Neural crest cell (in vitro differentiated cells): ENCODE measurements around the gene CST3. TPM values are rescaled to one million over a fixed set of nuclear protein-coding genes. Genes with fewer than 3 reads are reported as not detected.
"Not testable (repeated sequence)": the region's sequence is repeated elsewhere in the genome, so short reads cannot be mapped to it uniquely, and the experiment has no call there.

Source experiments
- DNase-seq: peaks from one replicate; pipeline ENCODE4 v3.0.0; 2021; ENCODE audit warnings: low read depth, mixed read lengths, low spot score
- H3K27ac Mint-ChIP-seq: one replicate; pipeline ENCODE4 v1.8.0; 2021; ENCODE audit warnings: mild to moderate bottlenecking, mixed read lengths; ENCODE audit not compliant: unreplicated experiment
- H3K27me3 Mint-ChIP-seq: 2 replicates; pipeline ENCODE4 v1.8.0; 2021; ENCODE audit warnings: low read depth, mild to moderate bottlenecking, mixed read lengths
- H3K36me3 Mint-ChIP-seq: 2 replicates; pipeline ENCODE4 v1.8.0; 2021; ENCODE audit warnings: low read depth, mild to moderate bottlenecking, mixed read lengths
- H3K4me1 Mint-ChIP-seq: 2 replicates; pipeline ENCODE4 v1.8.0; 2021; ENCODE audit warnings: mixed read lengths
- H3K4me3 Mint-ChIP-seq: one replicate; pipeline ENCODE4 v1.8.0; 2021; ENCODE audit warnings: mild to moderate bottlenecking, mixed read lengths
- H3K9me3 Mint-ChIP-seq: 2 replicates; pipeline ENCODE4 v1.8.0; 2021; ENCODE audit warnings: mixed read lengths
- total RNA-seq: library from RNA; stranded (reverse); gene quantifications from 2 replicates; pipeline ENCODE4 v1.2.1, GENCODE V29; 2021
- TF ChIP-seq, protein P1 (sequence below): fragments of 200-600 bp; sonication (generic); conservative IDR thresholded peaks from 2 replicates; pipeline ENCODE4 v1.5.0; 2021; ENCODE audit warnings: antibody characterized with exemption, mild to moderate bottlenecking

Gene CST3
- total RNA-seq, 1 donor from 2014 or later: 146 TPM

DNA sequence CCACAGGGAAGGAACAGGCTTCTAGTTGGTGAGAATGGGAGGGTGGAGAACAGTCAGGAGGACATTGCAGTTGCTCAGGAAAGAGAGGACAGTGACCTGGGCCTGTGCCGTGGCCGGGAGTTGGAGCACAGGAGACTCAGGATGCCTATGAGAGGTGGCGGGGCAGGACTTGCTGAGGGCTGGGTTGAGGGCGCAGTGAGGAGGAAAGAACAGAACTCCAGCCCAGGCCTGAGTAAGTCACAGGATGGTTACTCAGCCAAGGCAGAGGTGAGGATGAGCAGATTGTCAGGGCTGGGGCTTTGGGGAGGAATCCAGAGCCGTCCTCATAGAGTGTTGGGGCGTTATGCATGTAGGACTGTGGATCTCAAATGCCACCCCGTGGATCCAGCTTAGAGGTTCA is 29.9 kb upstream of the CST3 start:
- no peak for DNase-seq
- H3K36me3 Mint-ChIP-seq: no peaks in the 10 kb centered on the region

DNA sequence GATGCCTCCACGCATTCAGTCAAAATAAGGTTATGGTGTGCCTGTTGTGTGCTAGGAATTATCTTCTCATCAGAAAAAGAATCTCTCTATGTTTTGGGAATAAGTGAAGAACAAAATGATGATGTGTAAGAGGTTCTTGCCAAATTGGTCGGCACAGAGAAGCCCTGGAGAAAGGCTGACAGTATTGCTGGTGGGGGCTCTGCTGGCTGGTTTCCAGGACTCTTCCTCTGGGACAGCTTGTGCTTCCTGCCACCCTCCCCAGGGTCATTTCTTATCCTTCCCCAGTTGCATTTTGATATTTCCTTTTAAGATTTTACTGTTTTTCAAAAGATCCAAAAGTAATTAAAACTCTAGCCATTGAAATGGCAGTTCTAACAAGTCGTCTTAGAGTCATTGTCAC is 28.9 kb upstream of the CST3 start:
- Mint-ChIP-seq H3K36me3 (no peaks in the 10 kb centered on the region), H3K27ac (no peak overlapping the region), H3K4me1 (no peaks in the 10 kb centered on the region), H3K27me3 (peaks cover under 1% of the 10 kb centered on the region), H3K4me3 (no peak overlapping the region), H3K9me3 (no peaks in the 10 kb centered on the region)
- DNase-seq: no peak
- TF ChIP-seq, protein P1, sequence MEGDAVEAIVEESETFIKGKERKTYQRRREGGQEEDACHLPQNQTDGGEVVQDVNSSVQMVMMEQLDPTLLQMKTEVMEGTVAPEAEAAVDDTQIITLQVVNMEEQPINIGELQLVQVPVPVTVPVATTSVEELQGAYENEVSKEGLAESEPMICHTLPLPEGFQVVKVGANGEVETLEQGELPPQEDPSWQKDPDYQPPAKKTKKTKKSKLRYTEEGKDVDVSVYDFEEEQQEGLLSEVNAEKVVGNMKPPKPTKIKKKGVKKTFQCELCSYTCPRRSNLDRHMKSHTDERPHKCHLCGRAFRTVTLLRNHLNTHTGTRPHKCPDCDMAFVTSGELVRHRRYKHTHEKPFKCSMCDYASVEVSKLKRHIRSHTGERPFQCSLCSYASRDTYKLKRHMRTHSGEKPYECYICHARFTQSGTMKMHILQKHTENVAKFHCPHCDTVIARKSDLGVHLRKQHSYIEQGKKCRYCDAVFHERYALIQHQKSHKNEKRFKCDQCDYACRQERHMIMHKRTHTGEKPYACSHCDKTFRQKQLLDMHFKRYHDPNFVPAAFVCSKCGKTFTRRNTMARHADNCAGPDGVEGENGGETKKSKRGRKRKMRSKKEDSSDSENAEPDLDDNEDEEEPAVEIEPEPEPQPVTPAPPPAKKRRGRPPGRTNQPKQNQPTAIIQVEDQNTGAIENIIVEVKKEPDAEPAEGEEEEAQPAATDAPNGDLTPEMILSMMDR: no peak

More for the DNA sequence above, 29.9 kb upstream of the CST3 start:
- TF ChIP-seq, protein P1: no peak
- Mint-ChIP-seq H3K4me1 (no peaks in the 10 kb centered on the region), H3K27me3 (peaks cover 2% of the 10 kb centered on the region), H3K4me3 (no peak overlapping the region), H3K27ac (no peak overlapping the region), H3K9me3 (no peaks in the 10 kb centered on the region)

DNA sequence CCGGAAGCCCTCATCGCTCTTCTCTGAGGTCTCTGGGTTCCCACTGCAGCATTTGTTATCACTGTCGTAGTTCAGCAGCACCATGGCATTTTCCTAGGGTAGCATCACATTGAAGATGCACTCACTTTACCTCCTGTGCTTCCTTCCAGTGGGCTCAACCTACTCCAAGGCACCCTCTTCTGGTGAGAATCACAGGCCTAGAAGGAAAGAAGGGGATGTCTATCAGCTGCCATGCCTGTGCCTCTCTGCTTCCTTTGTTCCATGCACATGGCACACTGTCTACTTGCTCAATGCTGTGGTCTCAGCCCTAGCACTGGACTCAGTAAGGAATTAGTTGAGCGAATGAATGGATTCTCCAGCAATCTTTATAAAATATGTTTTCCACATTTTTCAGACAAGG is 28.4 kb upstream of the CST3 start:
- Mint-ChIP-seq H3K36me3 (no peaks in the 10 kb centered on the region), H3K4me3 (no peak overlapping the region), H3K9me3 (no peaks in the 10 kb centered on the region), H3K27ac (no peak overlapping the region), H3K27me3 (no peaks in the 10 kb centered on the region), H3K4me1 (no peaks in the 10 kb centered on the region)
- TF ChIP-seq, protein P1: no peak
- no peak for DNase-seq

- Mint-ChIP-seq H3K4me3 (no peak overlapping the region), H3K27me3 (no peaks in the 10 kb centered on the region), H3K36me3 (no peaks in the 10 kb centered on the region), H3K9me3 (no peaks in the 10 kb centered on the region), H3K27ac (no peak overlapping the region), H3K4me1 (no peaks in the 10 kb centered on the region)
- TF ChIP-seq, protein P1: no peak
- DNase-seq: no peak
Measured at GRCh38 chr20:23664954-23665353, 27.2 kb upstream of the CST3 start.

DNA sequence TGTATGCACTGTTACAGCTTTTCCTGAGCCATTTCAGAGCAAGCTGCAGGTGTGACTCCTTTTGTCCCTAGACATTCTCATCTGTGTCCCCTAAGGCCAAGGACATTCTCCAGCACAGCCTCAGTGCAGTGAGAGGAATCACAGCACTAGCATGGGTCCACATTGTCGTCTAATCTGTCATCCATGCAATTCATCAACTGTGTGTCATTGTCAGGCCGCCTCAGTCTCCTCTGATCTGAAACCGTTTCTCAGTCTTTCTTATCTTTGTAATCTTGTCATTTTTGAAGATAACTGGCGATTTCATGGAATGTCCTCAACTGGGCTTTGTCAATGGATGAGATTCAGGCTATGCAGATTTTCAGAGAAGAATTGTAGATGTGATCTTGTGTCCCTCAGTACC is 26.3 kb upstream of the CST3 start:
- DNase-seq, H3K36me3 Mint-ChIP-seq, H3K27ac Mint-ChIP-seq, H3K27me3 Mint-ChIP-seq, H3K4me1 Mint-ChIP-seq, H3K9me3 Mint-ChIP-seq, H3K4me3 Mint-ChIP-seq: not testable (repeated sequence)

DNA sequence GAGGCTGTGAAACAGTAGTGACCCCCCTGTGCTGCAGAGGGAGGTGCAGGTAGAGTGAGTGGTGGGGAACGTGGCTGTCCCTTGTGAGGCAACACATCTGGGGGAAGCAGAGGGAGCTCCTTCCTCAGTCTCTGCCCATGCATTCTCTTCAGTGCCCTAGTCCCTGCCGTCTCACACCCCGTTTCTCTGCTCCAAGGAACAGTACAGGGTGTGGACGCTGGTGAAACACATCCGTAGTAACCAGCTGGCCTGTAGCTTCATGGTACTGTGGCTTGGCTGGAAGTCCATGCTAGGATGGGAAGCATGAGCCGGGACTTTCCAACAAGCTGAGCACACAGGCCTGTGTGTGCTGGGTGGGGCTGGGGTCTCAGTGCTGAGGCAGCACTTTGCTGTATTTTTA is 25.4 kb upstream of the CST3 start:
- DNase-seq: no peak
- Mint-ChIP-seq H3K27me3 (no peaks in the 10 kb centered on the region), H3K27ac (no peak overlapping the region), H3K4me3 (no peak overlapping the region), H3K36me3 (no peaks in the 10 kb centered on the region), H3K4me1 (no peaks in the 10 kb centered on the region), H3K9me3 (no peaks in the 10 kb centered on the region)
- TF ChIP-seq, protein P1: no peak
